GM12878 (cell line): ENCODE measurements around the gene DESI2. TPM values are rescaled to one million over a fixed set of nuclear protein-coding genes. Genes with fewer than 3 reads are reported as not detected.

Experiments used
- ATAC-seq: fragments of 200-7000 bp; cut with Tn5 transposase; 3 replicates; pipeline ENCODE4 v1.9.1; 2020; ENCODE audit warnings: mild to moderate bottlenecking, moderate library complexity
- BruUV-seq: library from RNA; stranded (reverse); fragments of 400-500 nt; replicated peaks from 2 replicates; lab custom pipeline; 2021; lab: Mats Ljungman, UMichigan
- CTCF ChIA-PET: fragments of 300-600 bp; sonication (Branson Sonifier 250); formaldehyde crosslinking; extraction: SDS; loops from one replicate; lab custom pipeline; 2021; ENCODE audit warnings: inconsistent platforms; lab: Yijun Ruan, JAX
- POLR2A ChIA-PET: fragments of 350-600 bp; formaldehyde crosslinking; extraction: SDS; loops from one replicate; lab custom pipeline; 2021; ENCODE audit warnings: inconsistent platforms; lab: Charles Lee
- RAD21 ChIA-PET: fragments of 300-600 bp; sonication (Branson Sonifier 250); formaldehyde crosslinking; loops from one replicate; lab custom pipeline; 2023; ENCODE audit warnings: antibody characterized with exemption; ENCODE audit not compliant: unreplicated experiment; lab: Charles Lee
- SMC1A ChIA-PET: fragments of 300-600 bp; sonication (Branson Sonifier 250); formaldehyde crosslinking; loops from one replicate; lab custom pipeline; 2023; ENCODE audit not compliant: unreplicated experiment, uncharacterized antibody; lab: Charles Lee
- DNase-seq: peaks from one replicate; pipeline ENCODE4 v3.0.0-alpha.2; 2011; ENCODE audit warnings: low read depth, low spot score
- FAIRE-seq: peaks from 3 replicates; lab custom pipeline; 2011; peaks lifted over from hg19 to GRCh38; lab: Jason Lieb, UNC
- H2AFZ ChIP-seq: 2 replicates; pipeline ENCODE4 v1.6.0; 2011; ENCODE audit warnings: low read depth, low read length, control low read depth; ENCODE audit not compliant: control insufficient read depth
- H3K27ac ChIP-seq: 2 replicates; pipeline ENCODE4 v1.5.1; 2011; ENCODE audit warnings: control low read depth; ENCODE audit not compliant: control insufficient read depth, insufficient read depth
- H3K27me3 ChIP-seq, 2 experiments: replicated peaks in 1 of 2; 2 replicates each; pipeline versions ENCODE4 v1.6.0 to v1.6.1; 2011; ENCODE audit warnings: low read length in 1 of 2; ENCODE audit not compliant: control insufficient read depth in 2 of 2, insufficient read depth in 2 of 2
- H3K36me3 ChIP-seq, 2 experiments: 2 replicates each; pipeline ENCODE4 v1.5.1; 2011; ENCODE audit warnings: low read length in 1 of 2; ENCODE audit not compliant: control insufficient read depth in 2 of 2, insufficient read depth in 2 of 2
- H3K4me1 ChIP-seq: 2 replicates; pipeline ENCODE4 v1.6.1; 2011; ENCODE audit warnings: mild to moderate bottlenecking, low read length, moderate library complexity, mixed read lengths; ENCODE audit not compliant: control insufficient read depth, insufficient read depth
- H3K4me2 ChIP-seq: 2 replicates; pipeline ENCODE4 v1.6.0; 2011; ENCODE audit warnings: control low read depth; ENCODE audit not compliant: control insufficient read depth, insufficient read depth
- H3K4me3 ChIP-seq: fragments of 200-600 bp; sonication (generic); 2 replicates; pipeline ENCODE4 v1.5.1; 2016
- H3K79me2 ChIP-seq: 2 replicates; pipeline ENCODE4 v1.6.0; 2011; ENCODE audit warnings: low read length; ENCODE audit not compliant: control insufficient read depth, insufficient read depth
- H3K9ac ChIP-seq: 2 replicates; pipeline ENCODE4 v1.8.0; 2011; ENCODE audit warnings: low read length, control low read depth, mixed read lengths; ENCODE audit not compliant: control insufficient read depth, insufficient read depth
- H3K9me3 ChIP-seq: replicated peaks from 3 replicates; pipeline ENCODE4 v1.5.1; 2011; ENCODE audit warnings: mild to moderate bottlenecking, low read length; ENCODE audit not compliant: control insufficient read depth, insufficient read depth
- H4K20me1 ChIP-seq: 2 replicates; pipeline ENCODE4 v1.6.0; 2011; ENCODE audit not compliant: control insufficient read depth, insufficient read depth
- BCL11A ChIP-seq: IDR thresholded peaks from 2 replicates; pipeline ENCODE4 v1.6.1; 2011; ENCODE audit warnings: low read depth, low read length
- FOS ChIP-seq: IDR thresholded peaks from 3 replicates; pipeline ENCODE4 v1.6.1; 2011; ENCODE audit warnings: borderline replicate concordance; ENCODE audit not compliant: insufficient read length; ENCODE audit errors: extremely low read depth
- HSF1 ChIP-seq: fragments of 150-350 bp; IDR thresholded peaks from 2 replicates; pipeline ENCODE4 v1.6.1; 2014; ENCODE audit warnings: mild to moderate bottlenecking, low read depth, low read length
- JUND ChIP-seq: IDR thresholded peaks from 2 replicates; pipeline ENCODE4 v1.6.1; 2012; ENCODE audit warnings: low read depth, mild to moderate bottlenecking, low read length, improper control_type of control experiment, moderate library complexity
- KDM1A ChIP-seq: fragments of 200-600 bp; sonication (generic); IDR thresholded peaks from 2 replicates; pipeline ENCODE4 v1.6.1; 2016; ENCODE audit warnings: borderline replicate concordance
- LARP7 ChIP-seq: fragments of 450-650 bp; IDR thresholded peaks from 2 replicates; pipeline ENCODE4 v1.6.1; 2017; ENCODE audit warnings: mild to moderate bottlenecking
- NR2C1 ChIP-seq: fragments of 450-650 bp; IDR thresholded peaks from 2 replicates; pipeline ENCODE4 v1.6.1; 2017; ENCODE audit warnings: antibody characterized with exemption, mild to moderate bottlenecking, moderate library complexity
- NR2F1 ChIP-seq: fragments of 450-650 bp; conservative IDR thresholded peaks from 2 replicates; pipeline ENCODE4 v1.6.1; 2017; ENCODE audit warnings: mild to moderate bottlenecking
- RAD51 ChIP-seq: fragments of 450-650 bp; IDR thresholded peaks from 2 replicates; pipeline ENCODE4 v1.6.1; 2016; ENCODE audit warnings: moderate library complexity, mild to moderate bottlenecking, inconsistent platforms
- SREBF2 ChIP-seq: IDR thresholded peaks from 2 replicates; pipeline ENCODE4 v1.6.1; 2012; ENCODE audit warnings: mild to moderate bottlenecking, low read length
- TCF3 ChIP-seq: IDR thresholded peaks from 2 replicates; pipeline ENCODE4 v1.6.1; 2012; ENCODE audit warnings: low read depth, mild to moderate bottlenecking, low read length, borderline replicate concordance; ENCODE audit not compliant: insufficient read depth
- WGBS: methylation state at CpG from one replicate; pipeline ENCODE4 v1.1.6; 2016; ENCODE audit warnings: low lambda C conversion rate; ENCODE audit not compliant: insufficient replicate concordance, insufficient coverage; ENCODE audit errors: missing lambda C conversion rate; 5-methylcytosine and 5-hydroxymethylcytosine counted together
- in situ Hi-C: fragments of 300-500 bp; cut with MboI; formaldehyde crosslinking; loops from 9 replicates; pipeline ENCODE4 v1.14.3; 2018; ENCODE audit warnings: mixed read lengths
- intact Hi-C: fragments of 100-400 bp; cut with micrococcal nuclease; formaldehyde crosslinking; loops from one replicate; pipeline ENCODE4 v1.14.2; 2022; ENCODE audit not compliant: unreplicated experiment
- polyA plus RNA-seq, 11 experiments: library from polyadenylated mRNA; depleted of rRNA in 4 of 11; unstranded in 6 of 11; stranded (reverse) in 5 of 11; fragments of >200 nt; fragmentation: Nextera tagmentation in 4 of 11; fragmentation: Illumina TruSeq in 1 of 11; extraction: Ambion mirVana in 4 of 11; extraction: Trizol in 1 of 11; gene quantifications; 1 replicate in 1 of 11; 2 replicates in 10 of 11; pipeline versions ENCODE4 v1.2.1 to v1.2.3, GENCODE V29; 2011 to 2016; ENCODE audit warnings: inconsistent platforms in 2 of 11, missing spikeins in 2 of 11, low read depth in 1 of 11
- total RNA-seq, 4 experiments: library from RNA; depleted of rRNA in 3 of 4; stranded (reverse); fragments of >200 nt in 3 of 4; fragmentation: Illumina TruSeq in 1 of 4; extraction: Trizol in 1 of 4; gene quantifications; 2 replicates each; pipeline versions ENCODE4 v1.2.1 to v1.2.3, GENCODE V29; 2013 to 2021
- TF ChIP-seq, protein P1 (sequence below): fragments of 450-650 bp; IDR thresholded peaks from 2 replicates; pipeline ENCODE4 v1.6.1; 2016; ENCODE audit warnings: mild to moderate bottlenecking, moderate library complexity, borderline replicate concordance
- TF ChIP-seq, protein P2 (sequence below): IDR thresholded peaks from 2 replicates; pipeline ENCODE4 v1.6.1; 2012; ENCODE audit warnings: low read depth, low read length, improper control_type of control experiment
- TF ChIP-seq, protein P3 (sequence below): fragments of 450-650 bp; IDR thresholded peaks from 2 replicates; pipeline ENCODE4 v1.6.1; 2017; ENCODE audit warnings: mild to moderate bottlenecking
- TF ChIP-seq, protein P4 (sequence below), 3 experiments: IDR thresholded peaks in 2 of 3; conservative IDR thresholded peaks in 1 of 3; 2 replicates each; pipeline ENCODE4 v1.5.1; 2011; ENCODE audit warnings: low read depth in 3 of 3, low read length in 3 of 3, mild to moderate bottlenecking in 3 of 3, control low read depth in 2 of 3, moderate library complexity in 2 of 3, inconsistent platforms in 1 of 3, mixed read lengths in 1 of 3; ENCODE audit not compliant: control insufficient read depth in 2 of 3, insufficient read depth in 1 of 3; ENCODE audit errors: extremely low read depth in 1 of 3

The DESI2 gene
- total and polyA plus RNA-seq, 10 of the 15 experiments (the other 5 are each of a cell fraction or from before 2014, with no cell fraction given) = 6.2 to 21.5 (median 17.3) TPM

- in situ Hi-C loops (no loop called here), intact Hi-C loops (no loop called here)
- ATAC-seq = no peak
- Histone ChIP-seq H3K9ac (no peak overlapping the region), H3K4me3 (no peak overlapping the region), H3K4me1 (no peaks in the 10 kb centered on the region), H3K79me2 (no peaks in the 10 kb centered on the region), H3K36me3 (peaks cover 0 to 3% of the 10 kb centered on the region in 2 experiments; a peak in 2 of 4 replicates), H2AFZ (no peak overlapping the region), H4K20me1 (no peaks in the 10 kb centered on the region), H3K27ac (no peak overlapping the region), H3K27me3 (no peaks in the 10 kb centered on the region), H3K4me2 (no peak overlapping the region), H3K9me3 (no peaks in the 10 kb centered on the region; the same call in 2 of the 3 replicates)
- DNase-seq = no peak
- 83% methylated on average over 1 of the region's 1 CpG for WGBS
- CTCF ChIA-PET = no interaction called here
- SMC1A ChIA-PET = no interaction called here
- RAD21 ChIA-PET = no interaction called here
- no peak for FAIRE-seq
- BruUV-seq = no TSS peak
- POLR2A ChIA-PET = interaction anchor here (1.1 kb wide), 1 partner anchor 13 kb away, joined by 3 read pairs; no protein-coding TSS in a partner anchor
- TF ChIP-seq, protein P1, sequence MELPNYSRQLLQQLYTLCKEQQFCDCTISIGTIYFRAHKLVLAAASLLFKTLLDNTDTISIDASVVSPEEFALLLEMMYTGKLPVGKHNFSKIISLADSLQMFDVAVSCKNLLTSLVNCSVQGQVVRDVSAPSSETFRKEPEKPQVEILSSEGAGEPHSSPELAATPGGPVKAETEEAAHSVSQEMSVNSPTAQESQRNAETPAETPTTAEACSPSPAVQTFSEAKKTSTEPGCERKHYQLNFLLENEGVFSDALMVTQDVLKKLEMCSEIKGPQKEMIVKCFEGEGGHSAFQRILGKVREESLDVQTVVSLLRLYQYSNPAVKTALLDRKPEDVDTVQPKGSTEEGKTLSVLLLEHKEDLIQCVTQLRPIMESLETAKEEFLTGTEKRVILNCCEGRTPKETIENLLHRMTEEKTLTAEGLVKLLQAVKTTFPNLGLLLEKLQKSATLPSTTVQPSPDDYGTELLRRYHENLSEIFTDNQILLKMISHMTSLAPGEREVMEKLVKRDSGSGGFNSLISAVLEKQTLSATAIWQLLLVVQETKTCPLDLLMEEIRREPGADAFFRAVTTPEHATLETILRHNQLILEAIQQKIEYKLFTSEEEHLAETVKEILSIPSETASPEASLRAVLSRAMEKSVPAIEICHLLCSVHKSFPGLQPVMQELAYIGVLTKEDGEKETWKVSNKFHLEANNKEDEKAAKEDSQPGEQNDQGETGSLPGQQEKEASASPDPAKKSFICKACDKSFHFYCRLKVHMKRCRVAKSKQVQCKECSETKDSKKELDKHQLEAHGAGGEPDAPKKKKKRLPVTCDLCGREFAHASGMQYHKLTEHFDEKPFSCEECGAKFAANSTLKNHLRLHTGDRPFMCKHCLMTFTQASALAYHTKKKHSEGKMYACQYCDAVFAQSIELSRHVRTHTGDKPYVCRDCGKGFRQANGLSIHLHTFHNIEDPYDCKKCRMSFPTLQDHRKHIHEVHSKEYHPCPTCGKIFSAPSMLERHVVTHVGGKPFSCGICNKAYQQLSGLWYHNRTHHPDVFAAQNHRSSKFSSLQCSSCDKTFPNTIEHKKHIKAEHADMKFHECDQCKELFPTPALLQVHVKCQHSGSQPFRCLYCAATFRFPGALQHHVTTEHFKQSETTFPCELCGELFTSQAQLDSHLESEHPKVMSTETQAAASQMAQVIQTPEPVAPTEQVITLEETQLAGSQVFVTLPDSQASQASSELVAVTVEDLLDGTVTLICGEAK = no peak
- TF ChIP-seq, protein P2, sequence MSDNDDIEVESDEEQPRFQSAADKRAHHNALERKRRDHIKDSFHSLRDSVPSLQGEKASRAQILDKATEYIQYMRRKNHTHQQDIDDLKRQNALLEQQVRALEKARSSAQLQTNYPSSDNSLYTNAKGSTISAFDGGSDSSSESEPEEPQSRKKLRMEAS = no peak
- TF ChIP-seq, protein P3, sequence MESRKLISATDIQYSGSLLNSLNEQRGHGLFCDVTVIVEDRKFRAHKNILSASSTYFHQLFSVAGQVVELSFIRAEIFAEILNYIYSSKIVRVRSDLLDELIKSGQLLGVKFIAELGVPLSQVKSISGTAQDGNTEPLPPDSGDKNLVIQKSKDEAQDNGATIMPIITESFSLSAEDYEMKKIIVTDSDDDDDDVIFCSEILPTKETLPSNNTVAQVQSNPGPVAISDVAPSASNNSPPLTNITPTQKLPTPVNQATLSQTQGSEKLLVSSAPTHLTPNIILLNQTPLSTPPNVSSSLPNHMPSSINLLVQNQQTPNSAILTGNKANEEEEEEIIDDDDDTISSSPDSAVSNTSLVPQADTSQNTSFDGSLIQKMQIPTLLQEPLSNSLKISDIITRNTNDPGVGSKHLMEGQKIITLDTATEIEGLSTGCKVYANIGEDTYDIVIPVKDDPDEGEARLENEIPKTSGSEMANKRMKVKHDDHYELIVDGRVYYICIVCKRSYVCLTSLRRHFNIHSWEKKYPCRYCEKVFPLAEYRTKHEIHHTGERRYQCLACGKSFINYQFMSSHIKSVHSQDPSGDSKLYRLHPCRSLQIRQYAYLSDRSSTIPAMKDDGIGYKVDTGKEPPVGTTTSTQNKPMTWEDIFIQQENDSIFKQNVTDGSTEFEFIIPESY = no peak
- TF ChIP-seq, protein P4, sequence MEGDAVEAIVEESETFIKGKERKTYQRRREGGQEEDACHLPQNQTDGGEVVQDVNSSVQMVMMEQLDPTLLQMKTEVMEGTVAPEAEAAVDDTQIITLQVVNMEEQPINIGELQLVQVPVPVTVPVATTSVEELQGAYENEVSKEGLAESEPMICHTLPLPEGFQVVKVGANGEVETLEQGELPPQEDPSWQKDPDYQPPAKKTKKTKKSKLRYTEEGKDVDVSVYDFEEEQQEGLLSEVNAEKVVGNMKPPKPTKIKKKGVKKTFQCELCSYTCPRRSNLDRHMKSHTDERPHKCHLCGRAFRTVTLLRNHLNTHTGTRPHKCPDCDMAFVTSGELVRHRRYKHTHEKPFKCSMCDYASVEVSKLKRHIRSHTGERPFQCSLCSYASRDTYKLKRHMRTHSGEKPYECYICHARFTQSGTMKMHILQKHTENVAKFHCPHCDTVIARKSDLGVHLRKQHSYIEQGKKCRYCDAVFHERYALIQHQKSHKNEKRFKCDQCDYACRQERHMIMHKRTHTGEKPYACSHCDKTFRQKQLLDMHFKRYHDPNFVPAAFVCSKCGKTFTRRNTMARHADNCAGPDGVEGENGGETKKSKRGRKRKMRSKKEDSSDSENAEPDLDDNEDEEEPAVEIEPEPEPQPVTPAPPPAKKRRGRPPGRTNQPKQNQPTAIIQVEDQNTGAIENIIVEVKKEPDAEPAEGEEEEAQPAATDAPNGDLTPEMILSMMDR (IDR thresholded peaks at IDR 0.05 in 2 of 3, conservative IDR thresholded peaks at IDR 0.05 in 1 of 3; ENCODE audit: control insufficient read depth in 2 of 3, extremely low read depth in 1 of 3, insufficient read depth in 1 of 3, low read depth in 3 of 3, low read length in 3 of 3) = no peak
- no peak for TF ChIP-seq NR2F1
- TF ChIP-seq BCL11A = no peak
- no peak for TF ChIP-seq NR2C1
- TF ChIP-seq FOS = no peak
- TF ChIP-seq JUND = no peak
- no peak for TF ChIP-seq LARP7
- no peak for TF ChIP-seq TCF3
- no peak for TF ChIP-seq HSF1
- no peak for TF ChIP-seq KDM1A
- no peak for TF ChIP-seq RAD51
- no peak for TF ChIP-seq SREBF2
Measured at GRCh38 chr1:244700808-244701207, 47.9 kb downstream of the DESI2 start.
